ENCODE data around the gene PAM16. TPM values are rescaled to one million over a fixed set of nuclear protein-coding genes. Genes with fewer than 3 reads are reported as not detected.

The PAM16 gene
- total and polyA plus RNA-seq, 2 of the 8 experiments (the other 6 are each of a cell fraction or from before 2014, with no cell fraction given), result 78.3 to 198 TPM

- TF ChIP-seq ATF2 (IDR thresholded peaks at IDR 0.05; ENCODE audit: low read length) (no peak), NANOG (IDR thresholded peaks at IDR 0.05; ENCODE audit: insufficient read depth, low read depth, low read length, poor library complexity, severe bottlenecking) (no peak), TAF1 (IDR thresholded peaks at IDR 0.05; ENCODE audit: low read depth, low read length) (no peak), TCF12 (IDR thresholded peaks at IDR 0.05; ENCODE audit: low read depth, low read length) (no peak), TEAD4 (IDR thresholded peaks at IDR 0.05; ENCODE audit: low read depth, low read length) (no peak), NRF1 (IDR thresholded peaks at IDR 0.05; ENCODE audit: low read depth, low read length) (no peak), CHD2 (IDR thresholded peaks at IDR 0.05; ENCODE audit: low read length) (no peak), EGR1 (IDR thresholded peaks at IDR 0.05; ENCODE audit: borderline replicate concordance, low read depth, low read length) (no peak), SP2 (IDR thresholded peaks at IDR 0.05; ENCODE audit: low read length) (no peak), RAD21 (IDR thresholded peaks at IDR 0.05 in 1 of 2, conservative IDR thresholded peaks at IDR 0.05 in 1 of 2; ENCODE audit: low read depth in 2 of 2, low read length in 2 of 2) (no peak), KDM4A (IDR thresholded peaks at IDR 0.05; ENCODE audit: low read depth, low read length, severe bottlenecking) (no peak)
These were observed 35.3 kb upstream of the PAM16 start (continued) for GRCh38 chr16:4386451-4386805.
